A673 (cell line): ENCODE data around the gene C2orf92.
"Not testable (repeated sequence)": the region's sequence is repeated elsewhere in the genome, so short reads cannot be mapped to it uniquely, and the experiment has no call there.

Experiments used
- CTCF ChIP-seq: fragments of 300-800, 200-600 bp; sonication (generic); conservative IDR thresholded peaks from 2 replicates; pipeline ENCODE4 v1.5.1; 2017; ENCODE audit warnings: low read depth, mild to moderate bottlenecking, antibody characterized with exemption, low read length, moderate library complexity, mixed read lengths
- EZH2 ChIP-seq: fragments of 200-600 bp; sonication (generic); IDR thresholded peaks from 2 replicates; pipeline ENCODE4 v1.6.1; 2017; ENCODE audit warnings: borderline replicate concordance, low read depth, mild to moderate bottlenecking, mixed read lengths, antibody characterized with exemption, low read length; ENCODE audit not compliant: poor library complexity, severe bottlenecking

GRCh38 chr2:97626049-97626430 is 43.5 kb upstream of the C2orf92 start:
- TF ChIP-seq CTCF, EZH2: not testable (repeated sequence)
